ENCODE results near the gene SV2A. TPM values are rescaled to one million over a fixed set of nuclear protein-coding genes. Genes with fewer than 3 reads are reported as not detected.

Gene SV2A
- total and polyA plus RNA-seq, 4 donors, result 0.13 to 0.51 (median 0.24) TPM

- H3K4me1 ChIP-seq (ENCODE audit: control insufficient read depth in 4 of 4, insufficient read depth in 4 of 4, low read length in 3 of 4), result peaks cover 6 to 20% (median 15%) of the 10 kb centered on the region in 4 donors
- TF ChIP-seq, protein P1, sequence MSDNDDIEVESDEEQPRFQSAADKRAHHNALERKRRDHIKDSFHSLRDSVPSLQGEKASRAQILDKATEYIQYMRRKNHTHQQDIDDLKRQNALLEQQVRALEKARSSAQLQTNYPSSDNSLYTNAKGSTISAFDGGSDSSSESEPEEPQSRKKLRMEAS (IDR thresholded peaks at IDR 0.05), result no peak
- no peak for TF ChIP-seq ATF3 (IDR thresholded peaks at IDR 0.05)
- no peak for TF ChIP-seq HNF4A (conservative IDR thresholded peaks at IDR 0.05)
- TF ChIP-seq HNF4G (IDR thresholded peaks at IDR 0.05), result no peak
- no peak for TF ChIP-seq REST (IDR thresholded peaks at IDR 0.05)
- TF ChIP-seq JUND (IDR thresholded peaks at IDR 0.05), result no peak
- TF ChIP-seq SP1 (IDR thresholded peaks at IDR 0.05), result no peak
- TF ChIP-seq RXRA (IDR thresholded peaks at IDR 0.05), result no peak
- TF ChIP-seq YY1 (IDR thresholded peaks at IDR 0.05), result no peak
- TF ChIP-seq, protein P2, sequence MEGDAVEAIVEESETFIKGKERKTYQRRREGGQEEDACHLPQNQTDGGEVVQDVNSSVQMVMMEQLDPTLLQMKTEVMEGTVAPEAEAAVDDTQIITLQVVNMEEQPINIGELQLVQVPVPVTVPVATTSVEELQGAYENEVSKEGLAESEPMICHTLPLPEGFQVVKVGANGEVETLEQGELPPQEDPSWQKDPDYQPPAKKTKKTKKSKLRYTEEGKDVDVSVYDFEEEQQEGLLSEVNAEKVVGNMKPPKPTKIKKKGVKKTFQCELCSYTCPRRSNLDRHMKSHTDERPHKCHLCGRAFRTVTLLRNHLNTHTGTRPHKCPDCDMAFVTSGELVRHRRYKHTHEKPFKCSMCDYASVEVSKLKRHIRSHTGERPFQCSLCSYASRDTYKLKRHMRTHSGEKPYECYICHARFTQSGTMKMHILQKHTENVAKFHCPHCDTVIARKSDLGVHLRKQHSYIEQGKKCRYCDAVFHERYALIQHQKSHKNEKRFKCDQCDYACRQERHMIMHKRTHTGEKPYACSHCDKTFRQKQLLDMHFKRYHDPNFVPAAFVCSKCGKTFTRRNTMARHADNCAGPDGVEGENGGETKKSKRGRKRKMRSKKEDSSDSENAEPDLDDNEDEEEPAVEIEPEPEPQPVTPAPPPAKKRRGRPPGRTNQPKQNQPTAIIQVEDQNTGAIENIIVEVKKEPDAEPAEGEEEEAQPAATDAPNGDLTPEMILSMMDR (IDR thresholded peaks at IDR 0.05; ENCODE audit: low read depth, low read length, missing input control), result no peak
- no peak for TF ChIP-seq TAF1 (conservative IDR thresholded peaks at IDR 0.05)
- TF ChIP-seq, protein P3, sequence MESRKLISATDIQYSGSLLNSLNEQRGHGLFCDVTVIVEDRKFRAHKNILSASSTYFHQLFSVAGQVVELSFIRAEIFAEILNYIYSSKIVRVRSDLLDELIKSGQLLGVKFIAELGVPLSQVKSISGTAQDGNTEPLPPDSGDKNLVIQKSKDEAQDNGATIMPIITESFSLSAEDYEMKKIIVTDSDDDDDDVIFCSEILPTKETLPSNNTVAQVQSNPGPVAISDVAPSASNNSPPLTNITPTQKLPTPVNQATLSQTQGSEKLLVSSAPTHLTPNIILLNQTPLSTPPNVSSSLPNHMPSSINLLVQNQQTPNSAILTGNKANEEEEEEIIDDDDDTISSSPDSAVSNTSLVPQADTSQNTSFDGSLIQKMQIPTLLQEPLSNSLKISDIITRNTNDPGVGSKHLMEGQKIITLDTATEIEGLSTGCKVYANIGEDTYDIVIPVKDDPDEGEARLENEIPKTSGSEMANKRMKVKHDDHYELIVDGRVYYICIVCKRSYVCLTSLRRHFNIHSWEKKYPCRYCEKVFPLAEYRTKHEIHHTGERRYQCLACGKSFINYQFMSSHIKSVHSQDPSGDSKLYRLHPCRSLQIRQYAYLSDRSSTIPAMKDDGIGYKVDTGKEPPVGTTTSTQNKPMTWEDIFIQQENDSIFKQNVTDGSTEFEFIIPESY (IDR thresholded peaks at IDR 0.05), result no peak
- no peak for TF ChIP-seq EGR1 (IDR thresholded peaks at IDR 0.05; ENCODE audit: low read depth in 2 of 2)
- no peak overlapping the region for H3K4me3 ChIP-seq (ENCODE audit: low read depth in 1 of 3, low read length in 3 of 3)
- no peak overlapping the region for H3K9ac ChIP-seq (ENCODE audit: low read depth in 1 of 2, low read length in 2 of 2)
- no peaks in the 10 kb centered on the region for H3K9me3 ChIP-seq (ENCODE audit: control insufficient read depth in 4 of 4, low read length in 3 of 4)
- H3K27ac ChIP-seq (ENCODE audit: low read depth in 1 of 2, low read length in 2 of 2), result no peak overlapping the region
- no peaks in the 10 kb centered on the region for H3K27me3 ChIP-seq (ENCODE audit: control insufficient read depth in 4 of 4, insufficient read depth in 4 of 4, low read length in 3 of 4)
- no peak for DNase-seq (ENCODE audit: low spot score)
- WGBS, result 87% methylated on average over 13 of the region's 13 CpGs
- H3K36me3 ChIP-seq (ENCODE audit: control insufficient read depth in 4 of 4, insufficient read depth in 3 of 4, low read depth in 1 of 4, low read length in 3 of 4), result peaks cover 0 to 3% (median 0%) of the 10 kb centered on the region in 4 donors
Observed at GRCh38 chr1:149931212-149931790, 13.7 kb upstream of the SV2A start.

- DNase-seq (ENCODE audit: low spot score), result no peak
- Histone ChIP-seq H3K9ac (ENCODE audit: low read depth in 1 of 2, low read length in 2 of 2) (no peak overlapping the region), H3K4me1 (ENCODE audit: control insufficient read depth in 4 of 4, insufficient read depth in 4 of 4, low read length in 3 of 4) (peaks cover 5 to 22% (median 16%) of the 10 kb centered on the region in 4 donors), H3K27me3 (ENCODE audit: control insufficient read depth in 4 of 4, insufficient read depth in 4 of 4, low read length in 3 of 4) (no peaks in the 10 kb centered on the region), H3K9me3 (ENCODE audit: control insufficient read depth in 4 of 4, low read length in 3 of 4) (no peaks in the 10 kb centered on the region), H3K36me3 (ENCODE audit: control insufficient read depth in 4 of 4, insufficient read depth in 3 of 4, low read depth in 1 of 4, low read length in 3 of 4) (peaks cover 1 to 18% (median 10%) of the 10 kb centered on the region in 4 donors), H3K4me3 (ENCODE audit: low read depth in 1 of 3, low read length in 3 of 3) (no peak overlapping the region), H3K27ac (ENCODE audit: low read depth in 1 of 2, low read length in 2 of 2) (no peak overlapping the region)
- TF ChIP-seq FOXA2 (IDR thresholded peaks at IDR 0.05) (no peak), HNF4G (IDR thresholded peaks at IDR 0.05) (no peak), RXRA (IDR thresholded peaks at IDR 0.05) (no peak), SP1 (IDR thresholded peaks at IDR 0.05) (no peak), JUND (IDR thresholded peaks at IDR 0.05) (no peak), ATF3 (IDR thresholded peaks at IDR 0.05) (no peak), YY1 (IDR thresholded peaks at IDR 0.05) (no peak)
- TF ChIP-seq, protein P3 (IDR thresholded peaks at IDR 0.05), result no peak
- TF ChIP-seq, protein P2 (IDR thresholded peaks at IDR 0.05; ENCODE audit: low read depth, low read length, missing input control), result no peak
- WGBS, result 92% methylated on average over 2 of the region's 2 CpGs
Observed at GRCh38 chr1:149929856-149930255, 12.2 kb upstream of the SV2A start.

All from liver (tissue), 9 donors.